Right atrium auricular region (tissue), 2 donors: ENCODE measurements around the gene PFDN2. TPM values are rescaled to one million over a fixed set of nuclear protein-coding genes. Genes with fewer than 3 reads are reported as not detected.
A peak's percentile ranks its signal among the peaks of the same experiment; 100 is the strongest.

Source experiments
- DNase-seq: peaks from one replicate; pipeline ENCODE4 v3.0.0-alpha.2; 2019; ENCODE audit warnings: low spot score
- H3K27ac ChIP-seq, 2 donors: fragments of 200-600 bp; sonication (generic); 1 replicate in 1 of 2; 2 replicates in 1 of 2; pipeline ENCODE4 v1.5.1; 2016 to 2019
- H3K27me3 ChIP-seq, 2 donors: fragments of 200-600 bp; sonication (generic); one replicate each; pipeline versions ENCODE4 v1.5.1 to v1.6.0; 2017 to 2019
- H3K36me3 ChIP-seq: fragments of 200-600 bp; sonication (generic); one replicate; pipeline ENCODE4 v1.5.1; 2016
- H3K4me1 ChIP-seq, 2 donors: fragments of 200-600 bp; sonication (generic); one replicate each; pipeline versions ENCODE4 v1.5.1 to v1.6.0; 2017 to 2019
- H3K4me3 ChIP-seq, 2 donors: fragments of 200-600 bp; sonication (generic); 1 replicate in 1 of 2; 2 replicates in 1 of 2; pipeline ENCODE4 v1.5.1; 2017 to 2019; ENCODE audit warnings: mild to moderate bottlenecking in 1 of 2, moderate library complexity in 1 of 2
- H3K9me3 ChIP-seq, 2 donors: fragments of 200-600 bp; sonication (generic); one replicate each; pipeline ENCODE4 v1.5.1; 2019
- total RNA-seq, 2 donors: library from RNA; depleted of rRNA; stranded (reverse); fragments of >200 nt; gene quantifications; one replicate each; pipeline ENCODE4 v1.1.0, GENCODE V29; 2016
- TF ChIP-seq, protein P1 (sequence below), 2 donors: fragments of 200-600 bp; sonication (generic); IDR thresholded peaks; one replicate each; pipeline ENCODE4 v1.5.1; 2019; ENCODE audit warnings: antibody characterized with exemption in 2 of 2

PFDN2 gene
- total RNA-seq, 2 donors from 2014 or later, result 39.9 to 42.2 TPM

DNA sequence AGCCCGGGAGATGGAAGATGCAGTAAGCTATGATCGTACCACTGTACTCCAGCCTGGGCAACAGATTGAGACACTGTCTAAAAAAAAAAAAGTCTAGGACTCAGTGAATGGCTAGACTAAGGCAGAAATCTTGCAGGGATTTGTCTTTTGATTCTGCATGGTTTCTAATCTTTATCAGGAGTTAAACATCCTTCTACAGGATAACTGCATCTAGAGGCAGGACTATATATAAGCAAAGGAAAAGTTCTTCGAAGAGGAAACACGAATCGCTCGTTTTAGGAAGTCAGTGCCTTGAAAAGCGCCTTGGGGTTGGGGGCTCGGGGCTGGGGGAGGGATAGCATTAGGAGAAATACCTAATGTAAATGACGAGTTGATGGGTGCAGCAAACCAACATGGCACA, 35.3 kb upstream of the PFDN2 start:
- peak overlapping the region; percentile 91 to 97 for H3K27ac ChIP-seq
- TF ChIP-seq, protein P1, sequence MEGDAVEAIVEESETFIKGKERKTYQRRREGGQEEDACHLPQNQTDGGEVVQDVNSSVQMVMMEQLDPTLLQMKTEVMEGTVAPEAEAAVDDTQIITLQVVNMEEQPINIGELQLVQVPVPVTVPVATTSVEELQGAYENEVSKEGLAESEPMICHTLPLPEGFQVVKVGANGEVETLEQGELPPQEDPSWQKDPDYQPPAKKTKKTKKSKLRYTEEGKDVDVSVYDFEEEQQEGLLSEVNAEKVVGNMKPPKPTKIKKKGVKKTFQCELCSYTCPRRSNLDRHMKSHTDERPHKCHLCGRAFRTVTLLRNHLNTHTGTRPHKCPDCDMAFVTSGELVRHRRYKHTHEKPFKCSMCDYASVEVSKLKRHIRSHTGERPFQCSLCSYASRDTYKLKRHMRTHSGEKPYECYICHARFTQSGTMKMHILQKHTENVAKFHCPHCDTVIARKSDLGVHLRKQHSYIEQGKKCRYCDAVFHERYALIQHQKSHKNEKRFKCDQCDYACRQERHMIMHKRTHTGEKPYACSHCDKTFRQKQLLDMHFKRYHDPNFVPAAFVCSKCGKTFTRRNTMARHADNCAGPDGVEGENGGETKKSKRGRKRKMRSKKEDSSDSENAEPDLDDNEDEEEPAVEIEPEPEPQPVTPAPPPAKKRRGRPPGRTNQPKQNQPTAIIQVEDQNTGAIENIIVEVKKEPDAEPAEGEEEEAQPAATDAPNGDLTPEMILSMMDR (IDR thresholded peaks at IDR 0.05), result no peak
- H3K4me1 ChIP-seq, result peaks cover 0 to 11% of the 10 kb centered on the region in 2 donors
- DNase-seq, result no peak
- H3K9me3 ChIP-seq, result no peaks in the 10 kb centered on the region
- peak overlapping the region; percentile 68 to 90 for H3K4me3 ChIP-seq
- H3K36me3 ChIP-seq, result peaks cover 12% of the 10 kb centered on the region
- no peaks in the 10 kb centered on the region for H3K27me3 ChIP-seq

DNA sequence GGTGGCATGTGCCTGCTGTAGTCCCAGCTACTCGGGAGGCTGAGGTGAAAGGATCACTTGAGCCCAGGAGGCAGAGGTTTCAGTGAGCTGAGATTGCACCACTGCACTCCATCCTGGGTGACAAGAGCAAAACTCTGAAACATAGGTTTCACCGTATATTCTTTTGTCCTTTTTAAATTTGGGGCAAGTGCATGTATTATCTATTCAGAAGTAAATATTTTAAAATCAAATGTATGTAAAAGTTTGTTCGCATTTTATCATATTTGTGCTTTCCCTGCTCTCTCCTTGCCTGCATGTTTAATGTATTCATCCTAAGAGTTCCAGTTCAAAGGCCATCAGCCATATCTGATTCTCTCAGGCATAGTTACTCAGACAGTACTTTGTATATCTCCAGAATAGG, 28.0 kb upstream of the PFDN2 start:
- H3K9me3 ChIP-seq, result no peaks in the 10 kb centered on the region
- DNase-seq, result no peak
- no peak overlapping the region for H3K4me3 ChIP-seq
- H3K4me1 ChIP-seq, result no peaks in the 10 kb centered on the region
- no peaks in the 10 kb centered on the region for H3K27me3 ChIP-seq
- no peak overlapping the region for H3K27ac ChIP-seq
- TF ChIP-seq, protein P1 (IDR thresholded peaks at IDR 0.05), result no peak
- H3K36me3 ChIP-seq, result no peaks in the 10 kb centered on the region

DNA sequence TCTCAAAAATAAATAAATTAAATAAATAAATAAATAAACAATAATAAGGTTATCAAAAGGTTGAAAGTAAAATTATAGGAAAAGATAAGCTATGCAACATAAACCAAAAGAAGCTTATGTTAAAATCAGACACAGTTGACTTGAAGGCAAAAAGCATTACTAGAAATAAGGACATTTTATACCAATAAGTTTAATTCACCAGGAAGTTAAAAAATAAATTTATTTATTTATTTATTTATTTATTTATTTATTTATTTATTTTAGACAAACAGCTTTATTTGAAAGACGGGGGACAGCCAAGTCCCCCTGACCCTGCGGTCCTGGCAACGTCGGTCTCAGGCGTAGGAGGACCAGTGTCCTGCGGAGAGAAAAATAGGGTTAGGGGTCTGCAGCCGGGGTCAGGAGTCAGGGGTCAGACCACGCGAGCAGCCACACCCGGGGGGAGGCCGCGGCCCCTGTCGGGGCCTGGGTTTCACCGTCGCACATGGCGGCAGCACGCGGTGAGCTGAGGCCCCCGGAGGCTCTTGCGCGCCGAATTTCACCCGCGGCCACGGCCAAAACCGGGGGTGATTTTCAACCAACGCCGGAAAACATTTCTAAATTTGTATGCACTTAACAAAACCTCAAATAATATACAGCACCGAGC, 23.0 kb upstream of the PFDN2 start:
- Histone ChIP-seq H3K27me3 (no peaks in the 10 kb centered on the region), H3K4me1 (no peaks in the 10 kb centered on the region), H3K9me3 (no peaks in the 10 kb centered on the region), H3K4me3 (no peak overlapping the region), H3K27ac (no peak overlapping the region), H3K36me3 (no peaks in the 10 kb centered on the region)
- no peak for DNase-seq
- TF ChIP-seq, protein P1 (IDR thresholded peaks at IDR 0.05), result no peak

DNA sequence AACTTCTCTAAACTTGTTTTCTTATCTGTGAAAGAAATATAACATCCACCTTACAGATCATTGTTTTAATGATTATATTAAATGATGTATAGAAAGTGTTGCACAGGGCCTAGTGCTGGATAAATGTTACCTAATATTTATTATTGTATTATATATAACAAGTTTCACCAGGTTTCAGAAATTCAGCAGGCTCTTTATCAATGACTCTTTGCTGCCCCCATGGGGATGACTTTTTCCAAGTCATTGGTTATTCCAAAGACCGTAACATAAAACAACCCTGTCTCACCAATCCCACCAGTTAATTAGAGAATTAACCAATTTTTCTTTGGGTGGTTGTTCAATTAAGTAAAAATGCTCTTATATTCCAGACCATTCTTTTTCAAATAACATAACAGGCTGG, 21.9 kb upstream of the PFDN2 start:
- Histone ChIP-seq H3K27ac (no peak overlapping the region), H3K27me3 (no peaks in the 10 kb centered on the region), H3K9me3 (no peaks in the 10 kb centered on the region), H3K4me1 (no peaks in the 10 kb centered on the region), H3K4me3 (no peak overlapping the region), H3K36me3 (no peaks in the 10 kb centered on the region)
- TF ChIP-seq, protein P1 (IDR thresholded peaks at IDR 0.05), result peak; percentile 30 to 63
- no peak for DNase-seq

DNA sequence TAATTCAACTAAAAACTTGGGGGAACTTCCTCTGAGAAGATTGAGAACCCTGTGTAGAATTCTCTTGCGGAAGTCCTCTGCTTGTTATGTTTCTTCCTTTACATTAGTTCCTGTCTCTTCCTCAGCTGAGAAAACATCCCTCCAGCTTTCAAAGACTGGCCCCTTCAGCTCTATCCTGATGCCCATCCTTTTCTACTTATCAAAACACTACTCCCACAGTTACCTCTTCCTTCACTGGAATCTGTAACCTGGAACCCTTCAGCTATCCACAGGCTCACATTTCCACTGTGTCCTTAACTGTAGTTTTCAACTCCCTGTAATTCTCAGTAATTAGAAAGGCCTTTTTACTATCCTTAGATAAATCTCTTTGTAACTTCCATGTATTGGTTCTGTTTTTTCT, 20.6 kb upstream of the PFDN2 start:
- Histone ChIP-seq H3K27me3 (no peaks in the 10 kb centered on the region), H3K4me1 (peaks cover 0 to 12% of the 10 kb centered on the region in 2 donors), H3K4me3 (no peak overlapping the region), H3K27ac (peak overlapping the region in 1 of 2 donors; percentile 11), H3K36me3 (no peaks in the 10 kb centered on the region), H3K9me3 (no peaks in the 10 kb centered on the region)
- TF ChIP-seq, protein P1 (IDR thresholded peaks at IDR 0.05), result no peak
- no peak for DNase-seq

DNA sequence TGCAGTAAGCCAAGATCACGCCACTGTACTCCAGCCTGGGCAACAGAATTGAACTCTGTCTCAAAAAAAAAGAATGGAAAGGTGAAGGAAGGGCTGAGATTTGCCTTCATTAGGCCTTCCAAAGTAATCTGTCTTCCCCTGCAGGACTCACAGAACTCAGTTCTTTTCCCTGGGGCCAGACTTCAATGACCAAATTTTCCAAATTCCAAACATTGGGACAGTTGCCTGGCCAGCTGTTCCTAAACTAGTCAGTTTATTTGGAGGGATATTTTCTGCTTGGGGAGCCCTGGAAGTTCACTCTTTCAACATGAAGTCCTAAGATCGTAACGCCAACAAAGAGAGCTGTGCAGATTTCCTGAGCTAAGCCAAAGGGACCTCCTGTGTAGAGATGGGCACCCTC, 20.0 kb upstream of the PFDN2 start:
- Histone ChIP-seq H3K9me3 (no peaks in the 10 kb centered on the region), H3K4me1 (peaks cover 0 to 14% of the 10 kb centered on the region in 2 donors), H3K4me3 (no peak overlapping the region), H3K36me3 (no peaks in the 10 kb centered on the region), H3K27me3 (no peaks in the 10 kb centered on the region), H3K27ac (no peak overlapping the region)
- DNase-seq, result no peak
- TF ChIP-seq, protein P1 (IDR thresholded peaks at IDR 0.05), result no peak
